ENCODE data around the gene STX4.

GRCh38 chr16:30997725-30998711 is 35.3 kb upstream of the STX4 start:
- TF ChIP-seq POLR2AphosphoS5 (IDR thresholded peaks at IDR 0.05; ENCODE audit: low read depth, low read length), result no peak
- no peak for TF ChIP-seq PAX5 (IDR thresholded peaks at IDR 0.05; ENCODE audit: insufficient read depth, low read length, severe bottlenecking)
- TF ChIP-seq TAF1 (IDR thresholded peaks at IDR 0.05; ENCODE audit: low read depth, low read length), result no peak
- TF ChIP-seq POLR2A (IDR thresholded peaks at IDR 0.05; ENCODE audit: low read depth, low read length), result no peak
